Measurements from ENCODE around the gene C19orf33. TPM values are rescaled to one million over a fixed set of nuclear protein-coding genes. Genes with fewer than 3 reads are reported as not detected.

C19orf33 gene
- total RNA-seq, 2 experiments from 2014 or later: not detected

DNA sequence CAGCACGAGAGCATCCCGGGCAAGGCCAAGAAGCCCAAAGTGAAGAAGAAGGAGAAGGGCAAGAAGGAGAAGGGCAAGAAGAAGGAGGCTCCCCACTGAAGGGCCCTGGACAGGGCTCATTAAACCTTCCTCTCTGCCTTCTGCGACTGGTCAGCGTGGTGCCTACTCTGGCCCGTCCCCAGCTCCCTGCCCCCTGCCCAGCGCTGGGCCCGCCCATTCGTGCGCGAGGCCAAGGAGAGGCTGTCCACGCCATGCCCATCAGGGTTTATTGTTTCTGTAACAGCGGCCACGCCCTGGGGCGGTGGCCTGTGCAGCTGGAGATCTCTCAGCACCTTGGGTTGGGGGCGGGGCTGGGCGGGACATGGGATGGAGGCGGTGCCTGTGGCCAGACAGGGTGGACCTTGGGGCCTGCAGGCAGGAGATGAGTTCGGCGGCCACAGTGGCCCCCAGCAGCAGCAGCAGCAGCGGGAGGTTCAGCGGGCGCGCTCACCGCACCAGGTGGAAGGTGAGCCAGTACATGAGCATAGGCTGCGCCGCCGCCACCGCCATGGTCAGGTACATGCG is 897 bp downstream of the C19orf33 start:
- CTCF ChIA-PET: no interaction called here
- POLR2A ChIA-PET: no interaction called here

GRCh38 chr19:38306236-38306635 is 2.2 kb downstream of the C19orf33 start:
- ChIA-PET CTCF (interaction anchor here (0.7 kb wide), 1 partner anchor 27 kb away, joined by 8 read pairs; no protein-coding TSS in a partner anchor), POLR2A (no interaction called here)

DNA sequence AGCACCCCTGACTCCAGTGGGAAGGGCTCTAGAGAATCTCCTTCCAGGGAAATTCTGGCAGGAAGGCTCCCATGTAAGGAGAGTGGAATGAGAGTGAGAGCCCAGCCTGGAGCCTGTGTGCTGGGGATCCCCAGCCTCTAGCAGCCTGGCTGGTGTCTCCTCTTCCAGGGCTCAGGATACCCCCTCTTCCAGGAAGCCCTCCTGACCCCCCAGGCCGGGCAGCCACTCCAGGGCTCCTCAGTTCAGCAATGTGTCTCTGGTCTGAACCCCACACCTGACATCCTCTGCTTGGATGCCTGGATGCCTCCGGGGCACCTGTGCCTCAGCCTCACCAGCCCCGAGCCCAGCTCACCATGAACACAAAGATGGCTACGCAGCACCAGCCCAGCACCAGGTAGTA is 3.0 kb downstream of the C19orf33 start:
- CTCF ChIA-PET: no interaction called here

DNA sequence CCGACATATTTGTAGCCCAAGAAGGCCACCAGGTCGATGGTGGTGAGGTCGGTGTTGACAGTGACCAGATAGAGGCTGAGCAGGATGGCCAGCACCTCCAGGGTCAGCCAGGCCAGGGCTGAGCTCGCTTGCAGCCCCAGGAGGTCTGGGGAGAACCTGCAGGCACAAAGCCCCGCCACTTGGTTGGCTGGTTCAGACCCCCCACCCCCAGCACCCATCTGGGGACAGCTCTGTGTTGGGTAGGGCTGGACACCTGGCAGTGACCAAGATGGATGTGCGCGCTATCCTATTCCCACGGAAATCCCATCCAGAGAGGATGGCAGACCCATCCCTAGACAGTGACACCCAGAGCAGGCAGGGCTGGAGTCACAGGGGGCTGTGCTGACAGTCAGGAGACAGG is 3.5 kb downstream of the C19orf33 start:
- ChIA-PET POLR2A (no interaction called here), CTCF (no interaction called here)

More for the DNA sequence above, 3.0 kb downstream of the C19orf33 start:
- POLR2A ChIA-PET: no interaction called here

DNA sequence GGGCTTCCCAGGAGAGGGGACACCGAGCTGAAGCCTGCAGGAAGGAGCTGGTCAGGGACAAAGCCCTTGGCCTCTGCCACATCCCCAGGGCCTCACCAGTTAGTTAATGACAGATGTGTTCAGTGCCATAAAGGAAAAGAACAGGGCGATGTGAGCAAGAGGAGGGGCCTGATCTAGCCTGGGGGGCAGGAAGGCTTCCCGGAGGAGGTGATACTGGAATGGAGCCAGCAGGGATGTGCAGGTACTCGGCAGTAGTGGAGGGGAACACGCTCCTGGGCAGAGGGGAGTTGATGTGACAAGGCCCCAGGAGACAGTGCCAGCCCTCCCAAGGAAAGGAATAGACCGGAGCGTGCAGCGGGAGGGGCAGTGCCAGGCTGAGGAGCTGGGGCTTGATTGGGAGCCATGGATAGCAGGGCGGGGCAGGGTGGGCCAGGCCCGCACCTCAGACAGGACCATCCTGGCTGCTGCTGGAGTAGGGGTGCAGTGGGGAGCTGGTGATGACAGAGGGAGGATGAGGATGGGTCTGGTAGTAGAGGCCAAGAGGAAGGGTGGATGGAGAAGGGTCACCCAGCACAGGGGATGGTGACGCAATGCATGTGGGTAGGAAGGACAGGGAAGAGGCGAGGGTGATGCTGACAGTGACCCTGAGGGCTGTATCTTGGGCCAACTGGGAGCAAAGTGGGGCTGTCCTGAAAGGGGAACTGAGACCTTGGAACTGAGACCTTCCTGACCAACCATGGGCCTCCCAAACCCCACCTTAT is 4.1 kb downstream of the C19orf33 start:
- CTCF ChIA-PET: no interaction called here
- POLR2A ChIA-PET: no interaction called here

DNA sequence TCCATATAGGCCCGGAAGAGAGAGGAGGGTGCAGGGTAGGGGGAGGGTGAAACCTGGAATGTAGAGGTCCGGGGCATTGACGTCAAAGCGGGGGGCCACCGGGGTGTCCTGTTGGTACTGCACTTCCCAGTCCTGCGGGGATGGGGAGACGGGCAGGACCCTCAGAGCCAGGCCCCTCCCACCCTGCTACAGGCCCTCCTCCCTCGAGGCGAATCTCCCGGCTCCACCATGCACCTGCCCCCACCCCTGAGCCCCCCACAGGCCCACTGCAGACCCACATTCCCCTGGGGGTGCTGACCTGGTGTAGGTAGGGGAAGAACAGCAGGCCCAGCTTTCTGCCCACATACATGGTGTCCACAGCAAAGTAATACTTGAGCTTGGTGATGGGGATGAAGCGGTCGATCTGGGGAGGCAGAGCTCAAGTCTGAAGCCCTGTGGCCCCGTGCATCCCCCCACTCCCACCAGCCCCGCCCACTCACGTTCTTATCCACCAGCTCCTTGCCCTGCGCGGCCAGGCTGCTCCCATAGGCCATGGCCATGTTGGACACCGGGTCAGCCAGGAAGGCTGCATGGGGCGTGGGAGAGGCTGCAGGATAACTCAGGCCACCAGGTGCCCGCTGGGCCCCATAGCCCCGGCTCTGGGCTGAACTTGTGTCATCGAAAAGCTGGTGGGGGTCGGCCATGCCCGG is 5.0 kb downstream of the C19orf33 start:
- POLR2A ChIA-PET: no interaction called here

GRCh38 chr19:38309615-38310278 is 5.7 kb downstream of the C19orf33 start:
- ChIA-PET CTCF (no interaction called here), POLR2A (no interaction called here)

More for the DNA sequence above, 5.0 kb downstream of the C19orf33 start:
- CTCF ChIA-PET: no interaction called here

GRCh38 chr19:38310279-38310670 is 6.2 kb downstream of the C19orf33 start:
- ChIA-PET CTCF (interaction anchor here (0.7 kb wide), 1 partner anchor 407 kb away, joined by 3 read pairs; no protein-coding TSS in a partner anchor), POLR2A (no interaction called here)

- POLR2A ChIA-PET: no interaction called here
- CTCF ChIA-PET: interaction anchor here (0.7 kb wide), 1 partner anchor 408 kb away, joined by 3 read pairs; no protein-coding TSS in a partner anchor
These were observed 6.9 kb downstream of the C19orf33 start for GRCh38 chr19:38310986-38311385.

DNA sequence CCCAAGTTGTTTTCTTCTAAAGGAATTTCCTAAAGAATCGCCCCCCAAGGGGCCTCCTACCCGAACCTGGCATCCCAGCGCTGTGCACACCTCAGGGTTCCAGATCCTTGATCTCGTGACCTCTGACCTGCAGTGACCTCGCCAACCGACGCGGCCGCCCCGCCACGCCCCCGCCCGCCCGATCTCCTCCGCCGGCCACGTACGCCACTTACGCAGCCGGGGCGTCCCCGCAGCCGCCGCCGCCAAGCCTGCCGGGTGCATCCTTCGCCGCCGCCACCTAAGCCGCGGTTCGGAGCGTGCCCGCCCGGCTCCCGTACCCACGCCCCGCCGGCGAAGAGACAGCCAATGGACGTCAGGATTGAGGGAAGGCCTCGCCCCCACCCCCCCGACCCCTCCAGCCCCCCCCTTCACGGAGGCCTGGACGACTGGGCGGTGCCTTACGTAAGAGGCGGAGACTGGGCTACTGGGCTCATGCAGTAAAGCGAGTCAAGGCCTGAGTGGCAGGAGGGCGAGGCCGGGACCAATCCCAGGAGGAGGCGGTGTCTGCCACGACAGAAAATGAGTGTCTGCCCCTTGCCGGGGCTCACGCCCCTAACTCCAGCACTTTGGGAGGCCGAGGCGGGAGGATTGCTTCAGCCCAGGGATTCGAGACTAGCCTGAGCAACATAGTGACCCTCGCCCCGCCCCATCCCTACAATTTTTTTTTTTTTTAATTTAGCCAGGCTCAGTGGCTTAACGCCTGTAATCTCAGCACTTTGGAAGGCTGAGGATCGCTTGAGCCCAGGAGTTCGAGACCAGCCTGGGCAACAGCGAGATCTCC is 11.8 kb downstream of the C19orf33 start, which contains the start of gene YIF1B:
TSS of gene YIF1B (minus strand) at position 291 of the 820 bp plus-strand sequence. CDS start at position 261, 30 bp downstream.
- POLR2A ChIA-PET: interaction anchor here (0.6 kb wide), 1 partner anchor 14 kb away, joined by 4 read pairs; no protein-coding TSS in a partner anchor
- CTCF ChIA-PET: interaction anchor here (0.7 kb wide), 1 partner anchor 88 kb away, joined by 5 read pairs; no protein-coding TSS in a partner anchor

GRCh38 chr19:38316477-38317067 is 12.5 kb downstream of the C19orf33 start:
- POLR2A ChIA-PET: no interaction called here
- CTCF ChIA-PET: no interaction called here

DNA sequence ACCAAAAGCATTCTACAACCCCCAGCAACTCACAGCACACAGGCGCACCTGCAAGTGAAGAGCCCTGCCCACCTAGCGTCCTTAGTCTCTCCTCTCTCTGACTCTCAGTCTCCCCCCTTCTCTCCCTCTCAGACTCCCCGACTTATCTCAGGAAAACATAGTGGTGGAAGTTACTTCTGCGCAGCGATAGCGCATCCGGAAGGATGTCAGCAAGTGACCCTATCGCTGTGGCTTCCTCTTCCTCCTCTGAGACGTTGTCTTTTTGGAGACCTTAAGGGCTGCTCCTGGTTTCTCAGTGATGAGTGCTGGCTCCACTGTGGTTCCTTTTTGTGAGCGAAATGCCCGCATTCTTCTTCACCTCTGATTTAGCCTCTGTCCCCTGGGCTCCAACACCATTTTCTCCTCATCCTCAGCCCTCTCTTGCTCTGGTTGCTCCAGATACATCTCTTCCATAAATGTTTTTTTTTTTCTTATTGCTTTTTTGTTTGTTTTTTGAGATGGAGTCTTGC is 13.1 kb downstream of the C19orf33 start:
- CTCF ChIA-PET: interaction anchor here (3.1 kb wide), 1 partner anchor 19 kb away, joined by 19 read pairs; the partner anchor contains the start of gene CATSPERG
- POLR2A ChIA-PET: no interaction called here

- ChIA-PET POLR2A (no interaction called here), CTCF (interaction anchor here (0.7 to 3.2 kb wide), 5 partner anchors 17 to 84 kb away, joined by 3 to 19 read pairs (median 7); partner anchors contain the start of genes CATSPERG and PSMD8)
These were observed 14.6 kb downstream of the C19orf33 start for GRCh38 chr19:38318660-38319059.

DNA sequence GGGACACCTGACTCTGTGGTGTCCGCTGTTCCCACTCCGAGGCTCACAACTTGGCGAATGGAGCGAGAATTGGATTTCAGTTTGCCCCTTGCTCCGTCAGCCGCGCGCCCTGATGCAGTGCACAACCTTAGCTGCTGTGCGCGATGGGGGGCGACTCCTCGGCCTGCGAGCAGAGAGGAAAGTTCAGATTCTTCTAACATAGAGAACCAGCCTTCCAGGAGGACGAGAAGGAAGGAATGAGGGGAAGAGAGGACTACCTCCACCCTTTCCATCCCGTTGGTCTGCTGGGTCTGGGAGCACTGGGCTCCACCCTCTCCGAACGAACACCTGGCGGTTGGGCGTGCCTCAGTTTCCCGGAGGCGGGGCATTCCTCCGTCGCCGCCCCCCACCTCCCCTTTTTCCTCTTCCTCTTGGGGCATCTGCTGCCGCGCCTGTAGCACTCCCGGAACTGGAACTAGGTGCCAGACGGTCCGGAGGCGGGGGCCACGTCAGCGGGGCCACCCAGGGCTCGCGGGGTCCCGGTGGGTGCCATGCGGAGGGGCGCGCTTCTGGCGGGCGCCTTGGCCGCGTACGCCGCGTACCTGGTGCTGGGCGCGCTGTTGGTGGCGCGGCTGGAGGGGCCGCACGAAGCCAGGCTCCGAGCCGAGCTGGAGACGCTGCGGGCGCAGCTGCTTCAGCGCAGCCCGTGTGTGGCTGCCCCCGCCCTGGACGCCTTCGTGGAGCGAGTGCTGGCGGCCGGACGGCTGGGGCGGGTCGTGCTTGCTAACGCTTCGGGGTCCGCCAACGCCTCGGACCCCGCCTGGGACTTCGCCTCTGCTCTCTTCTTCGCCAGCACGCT is 15.6 kb downstream of the C19orf33 start, which contains the start of gene KCNK6:
TSS of gene KCNK6 (plus strand) at position 425 of the 838 bp plus-strand sequence. CDS start at position 531, 106 bp downstream.
- ChIA-PET CTCF (interaction anchor here (3.1 to 3.2 kb wide), 2 partner anchors 16 to 76 kb away, joined by 13 to 19 read pairs; partner anchors contain the start of gene CATSPERG), POLR2A (no interaction called here)

- CTCF ChIA-PET: interaction anchor here (3.2 kb wide), 1 partner anchor 77 kb away, joined by 13 read pairs; no protein-coding TSS in a partner anchor
- POLR2A ChIA-PET: no interaction called here
These were observed 16.9 kb downstream of the C19orf33 start for GRCh38 chr19:38320969-38321339.

DNA sequence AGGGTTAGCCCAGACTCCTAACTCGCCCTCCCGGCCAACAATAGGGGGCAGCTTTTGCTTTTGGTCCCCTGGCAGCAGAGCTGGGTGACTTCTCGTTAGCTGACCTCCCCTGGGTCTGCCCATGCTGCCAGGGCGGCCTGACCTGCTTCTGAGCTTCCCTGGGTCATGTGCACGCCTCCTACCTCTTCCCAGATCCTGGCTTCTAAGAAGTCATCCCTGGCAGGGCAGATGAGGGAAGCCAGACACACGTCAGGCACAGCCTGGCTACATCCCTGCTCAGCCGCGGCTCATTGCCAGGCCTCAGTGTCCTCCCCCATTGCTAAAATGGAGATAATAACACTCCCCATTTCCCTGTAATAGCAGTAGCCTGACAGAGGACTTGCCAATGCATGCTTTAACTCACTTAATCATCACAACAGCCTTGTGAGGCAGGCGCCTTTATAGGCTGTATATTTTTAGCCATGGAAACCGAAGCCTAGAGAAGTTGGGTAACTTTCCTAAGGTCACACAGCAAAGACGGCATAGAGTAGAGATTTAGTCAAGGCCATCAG is 17.7 kb downstream of the C19orf33 start:
- ChIA-PET POLR2A (no interaction called here), CTCF (interaction anchor here (1.1 kb wide), 1 partner anchor 78 kb away, joined by 5 read pairs; no protein-coding TSS in a partner anchor)

DNA sequence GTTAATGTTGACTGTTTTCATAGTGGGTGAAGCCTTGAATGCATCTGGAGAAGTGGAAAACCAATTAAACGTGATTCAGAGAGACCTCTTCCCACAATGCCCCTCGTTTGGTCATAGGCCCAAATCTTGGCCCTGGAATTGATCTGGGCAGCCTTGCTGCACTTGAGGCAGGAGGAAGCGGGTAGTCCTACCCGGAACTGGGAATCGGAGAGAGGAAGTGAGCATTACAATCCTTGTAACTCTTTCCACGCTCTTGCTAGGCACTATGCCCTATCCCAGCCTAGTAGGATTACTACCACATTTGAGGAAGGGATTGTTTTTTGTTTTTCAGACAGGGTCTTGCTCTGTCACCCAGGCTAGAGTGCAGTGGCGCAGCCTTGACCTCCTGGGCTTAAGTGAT is 19.2 kb downstream of the C19orf33 start:
- ChIA-PET CTCF (no interaction called here), POLR2A (no interaction called here)

Measured in activated CD8-positive, alpha-beta memory T cell treated with anti-CD3 and anti-CD28 coated beads for 36 hours (primary cell).